CD1c-positive myeloid dendritic cell (primary cell): Measurements from ENCODE around the gene KNDC1.
"Not testable (repeated sequence)": the region's sequence is repeated elsewhere in the genome, so short reads cannot be mapped to it uniquely, and the experiment has no call there.

Experiments
- DNase-seq: peaks from one replicate; pipeline ENCODE4 v3.0.0-alpha.2; 2016; ENCODE audit errors: extremely low spot score

The KNDC1 gene

GRCh38 chr10:133124357-133125211 lies 35.4 kb upstream of the KNDC1 start:
- peak; percentile 30 for DNase-seq

GRCh38 chr10:133125901-133126300 lies 34.1 kb upstream of the KNDC1 start:
- DNase-seq: no peak

- no peak for DNase-seq
These were observed 33.4 kb upstream of the KNDC1 start for GRCh38 chr10:133126431-133127290.

GRCh38 chr10:133127291-133128125 lies 32.5 kb upstream of the KNDC1 start:
- no peak for DNase-seq

GRCh38 chr10:133128126-133129070 lies 31.6 kb upstream of the KNDC1 start:
- no peak for DNase-seq

GRCh38 chr10:133129071-133129858 lies 30.8 kb upstream of the KNDC1 start:
- no peak for DNase-seq

- DNase-seq: no peak
These were observed 30.0 kb upstream of the KNDC1 start for GRCh38 chr10:133129859-133130495.

GRCh38 chr10:133130602-133131001 lies 29.4 kb upstream of the KNDC1 start:
- DNase-seq: no peak

GRCh38 chr10:133131053-133131452 lies 29.0 kb upstream of the KNDC1 start:
- no peak for DNase-seq

- no peak for DNase-seq
These were observed 28.1 kb upstream of the KNDC1 start for GRCh38 chr10:133131734-133132472.

GRCh38 chr10:133132473-133133291 lies 27.3 kb upstream of the KNDC1 start:
- no peak for DNase-seq

- DNase-seq: no peak
These were observed 26.4 kb upstream of the KNDC1 start for GRCh38 chr10:133133471-133134231.

- DNase-seq: no peak
These were observed 25.5 kb upstream of the KNDC1 start for GRCh38 chr10:133134411-133135115.

GRCh38 chr10:133135116-133135465 lies 24.9 kb upstream of the KNDC1 start:
- no peak for DNase-seq

GRCh38 chr10:133137486-133138145 lies 22.4 kb upstream of the KNDC1 start:
- not testable (repeated sequence) for DNase-seq

- no peak for DNase-seq
These were observed 20.4 kb upstream of the KNDC1 start for GRCh38 chr10:133139551-133140065.
